HG03066 (cell line): Measurements from ENCODE around the gene PRKCE.
"Not testable (repeated sequence)": the region's sequence is repeated elsewhere in the genome, so short reads cannot be mapped to it uniquely, and the experiment has no call there.

ENCODE experiments used
- ATAC-seq: cut with Tn5 transposase; IDR thresholded peaks from one replicate; pipeline ENCODE4 v1.9.1; 2021; ENCODE audit warnings: low read depth; ENCODE audit not compliant: unreplicated experiment

Gene PRKCE

GRCh38 chr2:45852450-45853150, 201.1 kb downstream of the PRKCE start:
- ATAC-seq = no peak

- no peak for ATAC-seq
Observed at GRCh38 chr2:45855374-45855773, 203.9 kb downstream of the PRKCE start.

- ATAC-seq = no peak
Observed at GRCh38 chr2:45856391-45857274, 205.2 kb downstream of the PRKCE start.

DNA sequence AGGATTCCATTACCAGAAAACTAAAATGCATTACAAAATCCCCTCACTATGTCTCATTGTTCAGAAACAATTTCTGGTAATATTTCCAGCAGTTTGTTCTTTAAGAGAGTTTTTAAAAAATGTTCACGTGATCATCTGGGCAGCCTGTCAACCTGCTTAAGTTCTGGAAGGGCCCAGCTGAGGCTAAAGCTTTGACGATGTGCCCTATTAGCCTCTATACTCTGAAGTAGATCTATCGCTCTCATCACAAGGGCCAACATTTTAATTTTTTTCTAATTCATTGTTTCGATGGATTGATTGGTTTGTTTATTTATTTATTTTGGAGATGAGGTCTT, 205.8 kb downstream of the PRKCE start:
- ATAC-seq = no peak

- ATAC-seq = no peak
Observed at GRCh38 chr2:45857867-45858520, 206.5 kb downstream of the PRKCE start.

- not testable (repeated sequence) for ATAC-seq
Observed at GRCh38 chr2:45858872-45859271, 207.4 kb downstream of the PRKCE start.

DNA sequence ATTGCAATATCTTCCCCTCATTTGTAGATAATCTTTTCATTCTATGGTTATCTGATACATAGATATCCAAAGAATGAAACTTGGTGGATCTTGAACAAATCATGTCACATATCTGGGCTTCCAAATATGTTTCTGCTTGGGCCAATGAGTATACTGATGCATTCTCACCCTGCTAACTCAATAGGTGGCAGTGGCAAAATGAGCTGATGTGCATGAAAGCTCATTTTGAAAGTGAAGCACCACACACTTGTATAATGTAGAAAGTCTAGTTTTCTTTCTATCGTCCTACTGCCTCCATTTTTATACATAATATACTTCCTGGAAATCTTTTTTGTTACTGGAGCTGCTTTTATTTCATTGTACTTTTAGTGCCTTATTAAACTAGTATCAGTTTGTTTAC, 208.2 kb downstream of the PRKCE start:
- ATAC-seq = no peak

DNA sequence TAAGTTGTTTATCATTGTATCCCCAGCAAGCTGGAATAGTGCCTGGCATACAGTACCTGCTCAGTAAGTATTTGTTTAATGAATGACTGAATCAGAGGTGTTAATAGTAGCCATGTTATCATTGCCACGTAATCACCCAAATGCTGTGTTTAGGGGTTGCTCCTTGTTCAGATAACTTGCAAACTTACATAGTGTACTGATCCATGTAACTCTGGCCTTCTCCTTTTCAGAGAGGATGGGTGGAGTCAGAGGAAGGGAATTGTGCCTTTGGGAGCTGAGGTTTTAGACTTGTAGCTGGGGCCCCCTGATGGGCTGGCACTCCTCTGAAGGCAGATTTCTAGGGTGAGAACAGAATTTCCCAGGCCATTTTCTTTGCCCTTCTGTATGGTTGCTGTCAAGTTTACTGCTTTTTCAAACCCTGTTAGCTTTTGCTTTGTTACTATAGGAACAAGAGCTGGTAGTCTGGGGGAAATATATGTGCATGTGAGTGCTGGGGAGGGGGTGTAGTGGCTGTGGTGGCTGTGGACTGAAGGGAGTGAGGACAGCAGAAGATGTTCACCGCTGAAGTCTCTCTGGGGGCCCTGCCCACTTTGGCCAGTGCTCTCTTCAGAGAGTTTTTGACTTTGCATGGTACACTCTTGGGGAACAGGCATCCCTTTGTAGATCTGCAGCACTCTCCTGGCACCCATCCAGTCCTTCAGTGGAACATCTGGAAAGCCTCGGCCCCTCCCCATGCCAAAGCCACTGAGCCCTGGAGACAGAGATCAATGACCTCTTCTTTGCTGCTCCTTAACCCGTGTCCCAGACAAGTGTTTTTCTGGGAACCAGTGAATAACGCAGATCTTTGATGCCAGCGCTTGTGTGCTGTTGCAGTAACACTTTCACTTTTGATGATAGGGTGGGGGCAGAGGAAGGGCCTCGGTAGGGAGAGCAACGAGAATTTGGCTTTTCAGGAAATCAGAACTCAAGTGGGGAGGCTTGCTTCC, 209.0 kb downstream of the PRKCE start:
- no peak for ATAC-seq

DNA sequence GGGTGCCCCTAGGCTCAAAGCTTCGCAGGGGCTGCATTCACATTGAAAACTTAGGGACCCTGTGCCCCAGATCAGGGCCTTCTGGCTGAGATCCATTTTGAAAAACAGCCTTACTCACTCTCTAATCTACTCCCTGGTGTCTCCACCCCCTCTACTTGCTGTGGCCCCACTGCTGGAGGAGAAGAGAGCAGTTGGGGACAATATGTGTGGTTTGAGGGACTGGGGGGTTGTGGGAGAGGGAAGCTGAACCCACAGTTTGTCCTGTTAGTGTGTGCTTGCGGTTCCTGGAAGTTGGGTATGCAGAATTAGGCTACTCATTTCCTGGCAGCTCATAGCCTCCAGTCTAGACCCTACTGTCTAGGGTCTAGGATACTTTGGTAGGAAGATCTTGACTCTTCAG, 211.4 kb downstream of the PRKCE start:
- ATAC-seq = no peak

DNA sequence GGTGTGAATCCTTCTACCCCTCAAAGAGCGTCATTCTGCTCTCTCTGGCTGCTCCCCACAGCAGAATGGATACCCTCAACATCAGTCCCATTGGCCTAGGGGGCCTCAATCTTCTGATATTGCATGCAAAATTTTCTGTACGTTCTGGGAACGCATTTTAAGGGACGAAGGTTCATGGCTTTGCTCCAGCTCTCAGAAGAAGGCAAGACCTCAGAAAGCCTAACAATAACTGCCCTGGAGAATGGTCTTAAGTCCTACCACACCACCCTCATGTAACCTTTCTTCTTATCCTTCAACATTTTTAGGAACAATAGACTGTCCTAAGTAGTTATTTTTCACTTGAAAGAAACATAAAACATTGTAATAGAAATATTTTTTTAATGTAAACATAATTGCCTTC, 212.6 kb downstream of the PRKCE start:
- ATAC-seq = no peak

- ATAC-seq = no peak
Observed at GRCh38 chr2:45867349-45867748, 215.9 kb downstream of the PRKCE start.

DNA sequence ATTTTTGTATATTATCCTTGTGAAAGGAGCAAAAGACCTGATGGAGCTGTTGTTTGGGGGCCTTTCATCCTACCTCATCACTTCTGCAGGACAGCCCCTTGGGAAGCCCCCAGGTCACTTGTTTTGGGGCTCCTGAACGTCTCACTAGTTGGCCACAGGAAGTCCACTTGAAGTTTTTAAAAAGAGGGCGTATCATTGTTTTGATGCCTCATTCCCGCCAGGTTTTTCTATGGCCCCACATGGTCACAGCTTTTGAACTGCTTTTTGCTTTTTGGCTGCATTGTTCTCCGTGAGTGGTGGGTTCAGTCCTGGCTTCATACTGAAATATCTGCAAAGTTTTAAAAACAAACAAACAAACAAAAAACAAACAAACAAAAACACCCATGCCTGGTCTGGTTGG, 216.3 kb downstream of the PRKCE start:
- no peak for ATAC-seq

- ATAC-seq = no peak
Observed at GRCh38 chr2:45869165-45869501, 217.7 kb downstream of the PRKCE start.

GRCh38 chr2:45871025-45871424, 219.6 kb downstream of the PRKCE start:
- ATAC-seq = no peak

GRCh38 chr2:45871541-45871940, 220.1 kb downstream of the PRKCE start:
- no peak for ATAC-seq

GRCh38 chr2:45872211-45872610, 220.7 kb downstream of the PRKCE start:
- ATAC-seq = no peak

DNA sequence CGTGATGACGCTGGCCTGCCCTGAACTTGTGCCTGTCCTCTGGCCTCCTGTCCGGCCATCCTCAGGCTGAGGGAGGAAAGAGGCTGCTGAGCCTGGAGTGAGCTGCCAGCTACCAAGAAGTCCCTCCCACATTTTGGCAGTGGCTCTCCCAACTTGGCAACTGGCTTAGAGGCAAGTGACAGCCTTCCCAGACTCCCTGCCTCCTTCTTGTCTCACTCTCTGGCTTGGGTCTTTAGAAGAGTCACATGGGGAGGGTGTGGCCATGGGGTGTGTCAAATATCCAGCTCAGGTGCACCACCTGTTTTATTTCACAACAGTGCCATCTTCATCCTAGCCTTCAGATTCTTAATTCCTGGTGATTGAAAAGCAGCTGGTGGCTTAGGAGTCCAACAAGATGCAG, 222.9 kb downstream of the PRKCE start:
- no peak for ATAC-seq

DNA sequence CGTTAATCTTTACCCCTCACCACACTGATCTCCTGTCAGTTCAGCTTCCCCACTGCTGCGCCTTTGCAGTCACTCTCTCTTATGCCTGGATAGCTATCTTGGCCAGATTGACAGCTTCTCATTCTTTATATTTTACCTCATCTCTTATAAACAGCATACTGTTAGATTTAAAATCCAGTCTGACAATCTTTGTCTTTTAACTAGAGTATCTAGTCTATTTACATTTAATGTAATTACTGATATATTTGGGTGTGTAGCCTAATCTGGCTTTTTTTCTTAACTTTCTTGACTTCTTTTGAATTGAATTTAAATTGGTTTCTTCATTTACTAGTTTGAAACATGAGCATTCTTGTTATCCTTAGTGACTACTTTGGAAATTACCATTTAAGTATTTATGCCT, 225.1 kb downstream of the PRKCE start:
- ATAC-seq = no peak

- ATAC-seq = no peak
Observed at GRCh38 chr2:45879406-45879805, 227.9 kb downstream of the PRKCE start.

GRCh38 chr2:45879936-45880335, 228.5 kb downstream of the PRKCE start:
- ATAC-seq = no peak
